ENCODE measurements around the gene ADGRE2.

DNA sequence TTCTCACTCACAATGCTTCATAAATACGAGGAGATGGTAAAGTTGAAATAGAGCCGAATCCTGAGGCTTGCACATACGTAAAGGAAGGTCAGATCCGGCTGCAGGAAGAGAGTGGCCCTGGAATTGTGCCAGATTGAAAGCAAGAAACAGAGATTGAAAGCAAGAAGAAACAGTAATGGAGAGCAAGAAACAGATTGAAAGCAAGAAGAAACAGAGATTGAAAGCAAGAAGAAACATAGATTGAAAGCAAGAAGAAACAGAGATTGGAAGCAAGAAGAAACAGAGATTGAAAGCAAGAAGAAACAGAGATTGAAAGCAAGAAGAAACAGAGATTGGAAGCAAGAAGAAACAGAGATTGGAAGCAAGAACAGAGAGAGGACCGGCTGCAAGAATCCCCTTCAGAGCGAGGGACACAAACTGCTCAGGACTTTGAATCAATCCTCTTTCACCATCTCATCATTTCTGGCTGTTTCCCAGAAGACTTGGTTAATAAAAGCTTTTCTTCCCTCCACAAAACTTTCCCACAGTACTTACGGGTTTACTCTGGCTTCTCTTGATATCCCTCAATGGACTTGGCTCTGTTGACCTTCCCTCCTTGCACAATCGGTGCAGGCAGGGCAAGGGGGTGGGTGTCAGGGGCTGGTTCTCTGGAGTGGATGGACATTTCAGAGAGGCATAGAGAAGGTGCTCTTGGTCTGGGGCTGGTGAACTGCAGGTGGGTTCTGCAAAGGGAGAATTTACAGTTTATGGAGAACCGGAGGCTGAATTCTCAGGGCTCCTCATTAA is 31.1 kb upstream of the ADGRE2 start:
- TF ChIP-seq, protein P1, sequence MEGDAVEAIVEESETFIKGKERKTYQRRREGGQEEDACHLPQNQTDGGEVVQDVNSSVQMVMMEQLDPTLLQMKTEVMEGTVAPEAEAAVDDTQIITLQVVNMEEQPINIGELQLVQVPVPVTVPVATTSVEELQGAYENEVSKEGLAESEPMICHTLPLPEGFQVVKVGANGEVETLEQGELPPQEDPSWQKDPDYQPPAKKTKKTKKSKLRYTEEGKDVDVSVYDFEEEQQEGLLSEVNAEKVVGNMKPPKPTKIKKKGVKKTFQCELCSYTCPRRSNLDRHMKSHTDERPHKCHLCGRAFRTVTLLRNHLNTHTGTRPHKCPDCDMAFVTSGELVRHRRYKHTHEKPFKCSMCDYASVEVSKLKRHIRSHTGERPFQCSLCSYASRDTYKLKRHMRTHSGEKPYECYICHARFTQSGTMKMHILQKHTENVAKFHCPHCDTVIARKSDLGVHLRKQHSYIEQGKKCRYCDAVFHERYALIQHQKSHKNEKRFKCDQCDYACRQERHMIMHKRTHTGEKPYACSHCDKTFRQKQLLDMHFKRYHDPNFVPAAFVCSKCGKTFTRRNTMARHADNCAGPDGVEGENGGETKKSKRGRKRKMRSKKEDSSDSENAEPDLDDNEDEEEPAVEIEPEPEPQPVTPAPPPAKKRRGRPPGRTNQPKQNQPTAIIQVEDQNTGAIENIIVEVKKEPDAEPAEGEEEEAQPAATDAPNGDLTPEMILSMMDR (optimal IDR thresholded peaks at IDR 0.05 in 1 of 3, IDR thresholded peaks at IDR 0.05 in 1 of 3, conservative IDR thresholded peaks at IDR 0.05 in 1 of 3; ENCODE audit: extremely low read depth in 1 of 3, insufficient read depth in 2 of 3, low read length in 3 of 3) = no peak
- TF ChIP-seq EZH2 (IDR thresholded peaks at IDR 0.05; ENCODE audit: low read length) = no peak
